Activated T-cell treated with anti-CD3 and anti-CD28 coated beads, Interleukin-2, amount 50 U/mL, for 4 hours (primary cell): ENCODE results near the gene MMP25. TPM values are rescaled to one million over a fixed set of nuclear protein-coding genes. Genes with fewer than 3 reads are reported as not detected.

Experiments used
- ATAC-seq, 2 donors: fragments of 200-7000 bp; cut with Tn5 transposase; one replicate each; pipeline ENCODE4 v1.10.0; 2021
- DNase-seq: peaks from one replicate; pipeline ENCODE4 v3.0.0-alpha.2; 2020
- H3K27me3 Mint-ChIP-seq: one replicate; pipeline ENCODE4 v1.8.0; 2021; ENCODE audit warnings: low read depth, mixed read lengths
- H3K36me3 Mint-ChIP-seq: one replicate; pipeline ENCODE4 v1.8.0; 2022; ENCODE audit warnings: mixed read lengths; ENCODE audit not compliant: insufficient read depth
- H3K4me1 Mint-ChIP-seq: one replicate; pipeline ENCODE4 v1.8.0; 2021; ENCODE audit warnings: low read depth, mixed read lengths
- H3K4me3 Mint-ChIP-seq: one replicate; pipeline ENCODE4 v1.8.0; 2021; ENCODE audit warnings: mild to moderate bottlenecking, moderate library complexity, mixed read lengths
- H3K9me3 Mint-ChIP-seq: one replicate; pipeline ENCODE4 v1.8.0; 2021; ENCODE audit warnings: mixed read lengths
- total RNA-seq, 3 donors: library from RNA; stranded (reverse); gene quantifications; one replicate each; pipeline ENCODE4 v1.2.1, GENCODE V29; 2021

MMP25 gene
- total RNA-seq, 3 donors from 2014 or later: 0.46 to 0.84 (median 0.66) TPM

DNA sequence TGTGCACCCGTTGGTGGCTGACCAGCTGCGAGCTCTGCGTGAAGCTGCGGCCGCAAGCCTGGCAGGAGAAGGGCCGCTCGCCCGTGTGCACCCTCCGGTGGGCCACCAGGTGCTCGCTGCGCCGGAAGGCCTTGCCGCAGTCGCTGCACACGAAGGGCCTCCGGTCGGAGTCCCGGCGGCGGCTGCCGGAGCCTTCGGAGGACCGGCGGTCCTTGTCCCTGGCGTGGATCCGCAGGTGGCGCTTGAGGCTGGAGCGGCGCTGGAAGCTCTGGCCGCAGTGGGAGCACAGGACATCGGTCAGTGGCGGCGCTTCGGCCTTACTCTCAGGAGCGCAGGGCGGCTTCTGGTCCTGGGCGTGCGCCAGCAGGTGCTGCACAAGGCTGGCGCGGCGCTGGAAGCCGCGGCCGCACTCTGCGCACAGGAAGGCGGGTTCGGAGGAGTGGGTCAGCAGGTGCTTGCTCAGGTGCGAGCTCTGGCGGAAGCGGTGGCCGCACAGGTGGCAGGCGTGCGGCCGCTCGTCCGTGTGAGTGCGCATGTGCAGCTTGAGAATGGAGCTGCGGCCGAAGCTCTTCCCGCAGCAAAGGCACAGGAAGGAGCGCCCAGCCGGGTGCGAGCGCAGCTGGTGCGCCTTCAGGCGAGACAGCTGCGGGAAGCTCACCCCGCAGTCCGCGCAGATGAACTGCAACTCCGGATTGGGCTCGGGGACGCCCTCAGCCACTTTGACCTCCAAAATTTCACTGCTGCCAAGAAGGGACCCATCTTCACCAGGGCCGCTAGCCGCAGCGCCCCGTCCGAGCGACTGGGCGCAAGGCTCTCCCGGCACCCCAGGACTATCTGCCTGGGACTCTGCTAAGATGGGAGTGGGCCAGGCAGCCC lies 43.6 kb downstream of the MMP25 start:
- H3K36me3 Mint-ChIP-seq: no peaks in the 10 kb centered on the region
- H3K9me3 Mint-ChIP-seq: no peaks in the 10 kb centered on the region
- DNase-seq (no peak), ATAC-seq (no peak)
- H3K4me1 Mint-ChIP-seq: peaks cover 43% of the 10 kb centered on the region
- no peak overlapping the region for H3K4me3 Mint-ChIP-seq
- H3K27me3 Mint-ChIP-seq: no peaks in the 10 kb centered on the region

- H3K9me3 Mint-ChIP-seq: no peaks in the 10 kb centered on the region
- H3K4me3 Mint-ChIP-seq: no peak overlapping the region
- DNase-seq: no peak
- no peaks in the 10 kb centered on the region for H3K27me3 Mint-ChIP-seq
- H3K36me3 Mint-ChIP-seq: no peaks in the 10 kb centered on the region
- peaks cover 41% of the 10 kb centered on the region for H3K4me1 Mint-ChIP-seq
- no peak for ATAC-seq
Observed at GRCh38 chr16:3091551-3091950, 45.2 kb downstream of the MMP25 start.

GRCh38 chr16:3092501-3092941 lies 46.2 kb downstream of the MMP25 start:
- no peak for ATAC-seq
- Mint-ChIP-seq H3K9me3 (no peaks in the 10 kb centered on the region), H3K27me3 (no peaks in the 10 kb centered on the region), H3K4me3 (no peak overlapping the region), H3K36me3 (no peaks in the 10 kb centered on the region), H3K4me1 (peaks cover 34% of the 10 kb centered on the region)
- no peak for DNase-seq

- no peaks in the 10 kb centered on the region for H3K36me3 Mint-ChIP-seq
- no peaks in the 10 kb centered on the region for H3K9me3 Mint-ChIP-seq
- peak; percentile 42 to 52 for ATAC-seq
- no peak overlapping the region for H3K4me3 Mint-ChIP-seq
- DNase-seq: peak; percentile 43
- H3K27me3 Mint-ChIP-seq: no peaks in the 10 kb centered on the region
- H3K4me1 Mint-ChIP-seq: peaks cover 24% of the 10 kb centered on the region
Observed at GRCh38 chr16:3094289-3095027, 48.1 kb downstream of the MMP25 start.

- Mint-ChIP-seq H3K4me3 (no peak overlapping the region), H3K27me3 (no peaks in the 10 kb centered on the region), H3K4me1 (peaks cover 30% of the 10 kb centered on the region)
Observed at GRCh38 chr16:3095869-3096268, 49.5 kb downstream of the MMP25 start.

GRCh38 chr16:3096362-3096761 lies 50.0 kb downstream of the MMP25 start:
- H3K27me3 Mint-ChIP-seq: no peaks in the 10 kb centered on the region
- no peak for DNase-seq
- H3K36me3 Mint-ChIP-seq: no peaks in the 10 kb centered on the region
- H3K4me1 Mint-ChIP-seq: peaks cover 30% of the 10 kb centered on the region
- no peak overlapping the region for H3K4me3 Mint-ChIP-seq
- no peaks in the 10 kb centered on the region for H3K9me3 Mint-ChIP-seq
- ATAC-seq: no peak

More at GRCh38 chr16:3095869-3096268, 49.5 kb downstream of the MMP25 start:
- Mint-ChIP-seq H3K9me3 (no peaks in the 10 kb centered on the region), H3K36me3 (no peaks in the 10 kb centered on the region)
- ATAC-seq: peak; percentile 62 to 63
- peak; percentile 48 for DNase-seq

- ATAC-seq (no peak), DNase-seq (no peak)
- Mint-ChIP-seq H3K4me3 (no peak overlapping the region), H3K9me3 (no peaks in the 10 kb centered on the region), H3K27me3 (no peaks in the 10 kb centered on the region), H3K36me3 (no peaks in the 10 kb centered on the region), H3K4me1 (peaks cover 34% of the 10 kb centered on the region)
Observed at GRCh38 chr16:3097266-3097665, 50.9 kb downstream of the MMP25 start.

GRCh38 chr16:3098459-3099394 lies 52.4 kb downstream of the MMP25 start, which contains the start of gene ZSCAN10:
Gene ZSCAN10 (minus strand): TSS chr16:3099294. CDS start chr16:3092937, 6,357 bp downstream.
- DNase-seq (no peak), ATAC-seq (no peak)
- peak within 1 kb of the TSS; percentile 70 for H3K4me3 Mint-ChIP-seq
- no peaks in the 10 kb centered on the region for H3K36me3 Mint-ChIP-seq
- no peaks in the 10 kb centered on the region for H3K9me3 Mint-ChIP-seq
- no peaks in the 10 kb centered on the region for H3K27me3 Mint-ChIP-seq
- peaks cover 39% of the 10 kb centered on the region for H3K4me1 Mint-ChIP-seq

DNA sequence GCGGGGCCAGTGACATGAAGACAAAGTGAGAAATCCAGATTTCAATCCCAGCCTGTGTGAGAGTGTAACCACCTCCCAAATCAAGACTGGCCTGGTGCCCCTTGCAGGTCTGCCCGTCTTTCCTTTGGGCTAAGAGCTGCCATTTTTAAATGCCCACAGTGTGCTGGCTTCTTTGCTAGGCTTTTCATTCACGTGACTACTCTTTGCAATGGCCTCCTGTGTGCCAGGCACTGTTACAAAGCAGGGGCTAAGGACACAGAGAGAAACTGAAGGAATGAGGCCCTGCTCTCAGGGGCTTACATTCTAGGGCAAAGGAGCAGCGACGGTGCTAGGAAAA lies 53.0 kb downstream of the MMP25 start:
- Mint-ChIP-seq H3K4me3 (no peak overlapping the region), H3K36me3 (no peaks in the 10 kb centered on the region), H3K9me3 (no peaks in the 10 kb centered on the region), H3K27me3 (no peaks in the 10 kb centered on the region), H3K4me1 (peaks cover 39% of the 10 kb centered on the region)
- ATAC-seq (no peak), DNase-seq (no peak)

GRCh38 chr16:3099732-3100499 lies 53.6 kb downstream of the MMP25 start:
- DNase-seq (peak; percentile 92), ATAC-seq (peak; percentile 89 to 92)
- Mint-ChIP-seq H3K4me3 (peak overlapping the region; percentile 70), H3K4me1 (peaks cover 36% of the 10 kb centered on the region), H3K36me3 (no peaks in the 10 kb centered on the region), H3K27me3 (no peaks in the 10 kb centered on the region), H3K9me3 (no peaks in the 10 kb centered on the region)

DNA sequence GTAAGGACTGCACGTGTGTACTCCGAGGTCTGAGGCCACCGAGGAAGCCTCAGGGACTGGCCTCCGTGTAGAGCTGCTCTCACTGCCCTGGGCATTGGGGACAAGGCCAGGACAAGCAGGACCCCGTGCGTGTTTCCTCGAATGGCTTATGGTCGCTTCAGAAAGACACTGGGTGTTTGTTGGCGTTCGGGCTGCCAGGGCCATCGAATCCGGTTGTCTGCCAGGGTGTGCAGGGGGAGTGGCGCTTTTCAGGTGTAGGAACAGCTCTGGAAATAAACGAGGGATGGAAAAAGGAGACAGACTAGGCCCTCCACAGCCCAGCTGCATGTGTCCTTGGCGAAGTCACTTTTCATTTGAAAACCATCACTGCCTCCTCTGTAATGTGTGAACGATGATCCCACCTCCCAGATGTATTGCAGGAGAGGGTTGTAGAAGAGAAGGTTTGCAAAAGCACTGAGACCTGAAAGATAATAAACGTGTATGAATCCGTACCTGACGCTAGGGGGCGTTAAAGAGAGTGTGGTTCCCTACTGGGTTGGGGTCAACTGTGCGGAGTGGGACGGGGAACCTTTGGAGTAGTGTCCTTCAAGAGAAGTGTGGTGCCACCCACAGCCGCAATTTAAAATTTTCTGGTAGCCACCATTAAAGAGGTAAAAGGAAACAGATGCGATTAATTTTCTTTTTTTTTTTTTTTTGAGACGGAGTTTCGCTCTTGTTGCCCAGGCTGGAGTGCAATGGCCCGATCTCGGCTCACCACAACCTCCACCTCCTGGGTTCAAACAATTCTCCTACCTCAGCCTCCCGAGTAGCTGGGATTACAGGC lies 54.9 kb downstream of the MMP25 start:
- Mint-ChIP-seq H3K4me3 (peak overlapping the region; percentile 78), H3K27me3 (no peaks in the 10 kb centered on the region), H3K4me1 (peaks cover 32% of the 10 kb centered on the region), H3K36me3 (no peaks in the 10 kb centered on the region), H3K9me3 (no peaks in the 10 kb centered on the region)
- ATAC-seq (no peak), DNase-seq (peak; percentile 22)

- H3K4me3 Mint-ChIP-seq: peak overlapping the region; percentile 78
- ATAC-seq (no peak), DNase-seq (no peak)
- no peaks in the 10 kb centered on the region for H3K9me3 Mint-ChIP-seq
- no peaks in the 10 kb centered on the region for H3K27me3 Mint-ChIP-seq
- peaks cover 35% of the 10 kb centered on the region for H3K4me1 Mint-ChIP-seq
- H3K36me3 Mint-ChIP-seq: no peaks in the 10 kb centered on the region
Observed at GRCh38 chr16:3101841-3102470, 55.6 kb downstream of the MMP25 start.
